ENCODE data around the gene CLIC4. TPM values are rescaled to one million over a fixed set of nuclear protein-coding genes. Genes with fewer than 3 reads are reported as not detected.

Gene CLIC4
- total and polyA plus RNA-seq, 3 experiments from 2014 or later = 0.18 to 13.2 (median 12.8) TPM

DNA sequence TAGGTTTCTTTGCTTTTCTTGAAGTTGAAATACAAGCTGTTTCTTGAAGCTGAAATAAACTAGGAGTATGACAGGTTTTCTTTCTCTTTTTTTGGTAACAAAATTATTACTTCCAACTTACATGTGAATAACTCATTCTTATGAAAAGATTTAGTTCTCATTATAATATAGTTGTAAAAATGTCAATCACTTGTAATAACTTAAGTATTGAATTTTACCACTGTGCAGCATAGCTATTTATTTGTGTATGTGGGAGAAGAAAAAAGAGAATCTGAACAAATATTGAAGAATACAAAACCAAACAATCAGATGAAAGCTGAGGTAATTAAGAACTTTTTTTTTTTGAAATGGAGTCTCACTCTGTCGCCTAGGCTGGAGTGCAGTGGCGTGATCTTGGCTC, 11.1 kb downstream of the CLIC4 start:
- no peaks in the 10 kb centered on the region for H3K9me3 Mint-ChIP-seq
- Histone ChIP-seq H3K9me3 (ENCODE audit: low read length) (no peaks in the 10 kb centered on the region), H3K4me1 (ENCODE audit: insufficient read depth, low read length) (no peaks in the 10 kb centered on the region), H3K36me3 (ENCODE audit: insufficient read depth, low read length) (no peaks in the 10 kb centered on the region), H3K27me3 (ENCODE audit: insufficient read depth, low read length, poor library complexity, severe bottlenecking) (no peaks in the 10 kb centered on the region), H3K4me3 (ENCODE audit: low read length) (no peak overlapping the region), H3K27ac (ENCODE audit: low read depth, low read length) (no peak overlapping the region)
- no peak overlapping the region for H3K4me3 Mint-ChIP-seq
- no peaks in the 10 kb centered on the region for H3K4me1 Mint-ChIP-seq
- CTCF ChIA-PET = no interaction called here
- POLR2A ChIA-PET = no interaction called here
- H3K36me3 Mint-ChIP-seq = no peaks in the 10 kb centered on the region
- peaks cover 3 to 14% of the 10 kb centered on the region in 2 donors for H3K27me3 Mint-ChIP-seq
- no peak overlapping the region for H3K27ac Mint-ChIP-seq
- no peak for DNase-seq

DNA sequence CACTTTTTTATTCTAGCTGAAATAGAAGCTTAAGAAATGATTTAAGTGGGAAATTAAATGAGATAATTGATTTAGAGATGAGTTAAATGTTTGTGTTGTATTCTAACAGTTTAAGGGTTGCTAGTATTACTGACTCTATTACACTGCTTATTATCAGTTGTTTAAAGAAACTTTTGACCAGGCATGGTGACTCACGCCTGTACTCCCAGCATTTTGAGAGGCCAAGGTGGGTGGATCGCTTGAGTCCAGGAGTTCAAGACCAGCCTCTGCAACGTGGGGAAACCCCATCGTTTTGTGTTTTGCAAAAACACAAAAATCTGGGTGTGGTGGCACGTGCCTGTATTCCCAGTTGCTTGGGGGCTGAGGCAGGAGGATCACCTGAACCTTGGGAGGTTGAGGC, 14.2 kb downstream of the CLIC4 start:
- no peaks in the 10 kb centered on the region for H3K9me3 ChIP-seq (ENCODE audit: low read length)
- no peak overlapping the region for H3K4me3 ChIP-seq (ENCODE audit: low read length)
- H3K4me1 Mint-ChIP-seq = no peaks in the 10 kb centered on the region
- H3K27me3 ChIP-seq (ENCODE audit: insufficient read depth, low read length, poor library complexity, severe bottlenecking) = no peaks in the 10 kb centered on the region
- H3K9me3 Mint-ChIP-seq = no peaks in the 10 kb centered on the region
- H3K36me3 Mint-ChIP-seq = no peaks in the 10 kb centered on the region
- H3K27me3 Mint-ChIP-seq = peaks cover 1 to 9% of the 10 kb centered on the region in 2 donors
- H3K36me3 ChIP-seq (ENCODE audit: insufficient read depth, low read length) = no peaks in the 10 kb centered on the region
- DNase-seq = no peak
- no peak overlapping the region for H3K27ac Mint-ChIP-seq
- H3K4me3 Mint-ChIP-seq = no peak overlapping the region
- H3K4me1 ChIP-seq (ENCODE audit: insufficient read depth, low read length) = no peaks in the 10 kb centered on the region
- ChIA-PET POLR2A (no interaction called here), CTCF (no interaction called here)
- no peak overlapping the region for H3K27ac ChIP-seq (ENCODE audit: low read depth, low read length)

DNA sequence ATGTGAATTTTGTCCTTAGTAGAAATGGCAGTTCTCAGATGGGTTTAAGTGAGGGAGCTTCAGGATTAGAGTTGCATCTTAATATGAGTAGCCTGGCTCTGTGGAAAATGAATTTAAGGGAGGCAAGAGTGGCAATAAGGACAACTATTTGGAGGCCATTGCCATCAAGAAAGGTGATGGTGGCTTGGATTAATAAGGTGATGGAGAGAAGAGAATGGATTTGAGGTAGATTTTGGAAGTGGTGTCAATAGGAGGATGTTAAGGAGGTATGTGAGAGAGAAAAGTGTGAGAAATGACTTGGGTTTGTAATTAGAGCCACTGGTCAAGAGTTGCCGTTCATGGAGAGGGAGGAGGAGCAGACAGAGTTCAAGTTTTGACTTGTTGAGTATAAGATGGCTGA, 16.3 kb downstream of the CLIC4 start:
- H3K4me1 Mint-ChIP-seq = no peaks in the 10 kb centered on the region
- no peak overlapping the region for H3K27ac Mint-ChIP-seq
- H3K36me3 Mint-ChIP-seq = no peaks in the 10 kb centered on the region
- no peak for DNase-seq
- POLR2A ChIA-PET = no interaction called here
- CTCF ChIA-PET = interaction anchor here (1.3 kb wide), 1 partner anchor 17 kb away, joined by 3 read pairs; no protein-coding TSS in a partner anchor
- no peaks in the 10 kb centered on the region for H3K4me1 ChIP-seq (ENCODE audit: insufficient read depth, low read length)
- H3K9me3 ChIP-seq (ENCODE audit: low read length) = no peaks in the 10 kb centered on the region
- no peak overlapping the region for H3K4me3 ChIP-seq (ENCODE audit: low read length)
- H3K9me3 Mint-ChIP-seq = no peaks in the 10 kb centered on the region
- H3K27ac ChIP-seq (ENCODE audit: low read depth, low read length) = no peak overlapping the region
- no peak overlapping the region for H3K4me3 Mint-ChIP-seq
- H3K27me3 ChIP-seq (ENCODE audit: insufficient read depth, low read length, poor library complexity, severe bottlenecking) = no peaks in the 10 kb centered on the region
- H3K36me3 ChIP-seq (ENCODE audit: insufficient read depth, low read length) = no peaks in the 10 kb centered on the region
- peaks cover 1 to 14% of the 10 kb centered on the region in 2 donors for H3K27me3 Mint-ChIP-seq

DNA sequence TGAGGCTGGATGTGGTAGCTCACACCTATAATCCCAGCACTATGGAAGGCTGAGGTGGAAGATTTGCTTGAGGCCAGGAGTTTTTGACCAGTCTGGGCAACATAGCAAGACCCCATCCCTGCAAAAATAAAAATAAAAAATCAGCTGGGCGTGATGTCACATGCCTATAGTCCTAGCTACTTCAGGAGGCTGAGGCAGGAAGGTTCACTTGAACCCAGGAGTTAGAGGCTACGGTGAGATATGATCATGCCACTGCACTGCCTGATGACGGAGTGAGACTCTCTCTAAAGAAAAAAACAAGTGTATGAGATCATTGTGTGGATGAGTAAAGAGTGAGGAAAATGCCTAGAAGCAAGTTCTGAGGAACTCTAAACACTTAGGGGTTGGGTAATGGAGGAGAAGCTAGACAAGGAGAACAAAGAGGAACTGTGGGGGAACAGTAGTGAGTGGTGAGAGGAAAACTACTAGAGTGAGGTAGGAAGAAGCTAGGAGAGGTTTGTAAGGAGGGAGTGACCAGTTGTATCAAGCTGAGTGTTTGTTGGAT, 17.0 kb downstream of the CLIC4 start:
- H3K36me3 ChIP-seq (ENCODE audit: insufficient read depth, low read length) = no peaks in the 10 kb centered on the region
- no peaks in the 10 kb centered on the region for H3K4me1 Mint-ChIP-seq
- H3K4me3 Mint-ChIP-seq = no peak overlapping the region
- no peaks in the 10 kb centered on the region for H3K9me3 ChIP-seq (ENCODE audit: low read length)
- DNase-seq = no peak
- POLR2A ChIA-PET = no interaction called here
- H3K27ac ChIP-seq (ENCODE audit: low read depth, low read length) = peak overlapping the region; percentile 3
- no peaks in the 10 kb centered on the region for H3K36me3 Mint-ChIP-seq
- CTCF ChIA-PET = interaction anchor here (1.3 kb wide), 1 partner anchor 18 kb away, joined by 3 read pairs; no protein-coding TSS in a partner anchor
- no peak overlapping the region for H3K27ac Mint-ChIP-seq
- H3K27me3 Mint-ChIP-seq = peaks cover 1 to 14% of the 10 kb centered on the region in 2 donors
- H3K4me1 ChIP-seq (ENCODE audit: insufficient read depth, low read length) = no peaks in the 10 kb centered on the region
- no peaks in the 10 kb centered on the region for H3K9me3 Mint-ChIP-seq
- H3K4me3 ChIP-seq (ENCODE audit: low read length) = no peak overlapping the region
- H3K27me3 ChIP-seq (ENCODE audit: insufficient read depth, low read length, poor library complexity, severe bottlenecking) = no peaks in the 10 kb centered on the region

DNA sequence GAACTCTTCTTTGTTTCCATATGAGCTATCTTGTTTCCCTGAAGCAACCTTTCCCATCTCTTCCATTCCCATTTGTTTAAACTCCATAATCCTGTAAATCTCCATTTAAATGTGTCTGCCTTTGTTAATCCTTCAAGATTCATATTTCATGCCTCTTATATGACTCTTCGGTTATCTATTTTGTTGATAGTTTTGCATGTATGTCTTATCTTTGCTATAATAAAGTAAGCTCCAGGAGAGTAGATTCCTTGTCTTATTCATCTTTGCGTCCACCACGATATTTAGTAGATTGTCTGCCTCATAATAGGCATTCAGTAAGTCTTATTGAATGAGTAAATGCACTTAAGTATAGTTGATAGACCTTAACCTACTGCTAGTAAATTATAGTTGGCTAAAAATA, 18.4 kb downstream of the CLIC4 start:
- POLR2A ChIA-PET = no interaction called here

DNA sequence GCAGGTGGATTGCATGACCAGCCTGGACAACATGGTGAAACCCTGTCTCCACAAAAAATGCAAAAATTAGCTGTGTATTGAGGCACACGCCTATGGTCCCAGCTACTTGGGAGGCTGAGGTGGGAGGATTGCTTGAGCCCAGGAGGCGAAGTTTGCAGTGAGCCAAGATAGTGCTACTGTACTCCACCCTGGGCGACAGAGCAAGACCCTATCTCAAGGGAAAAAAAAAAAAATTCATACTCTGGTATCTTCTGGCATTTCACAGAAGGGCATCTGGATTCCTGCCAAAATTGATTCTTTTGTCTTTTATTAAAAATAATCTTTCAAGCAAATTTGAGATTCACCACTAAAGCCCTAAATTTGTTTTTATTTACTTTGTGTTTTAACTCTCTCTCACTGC, 19.2 kb downstream of the CLIC4 start:
- peak overlapping the region; percentile 44 for H3K27ac ChIP-seq (ENCODE audit: low read depth, low read length)
- Mint-ChIP-seq H3K27ac (no peak overlapping the region), H3K9me3 (no peaks in the 10 kb centered on the region), H3K36me3 (no peaks in the 10 kb centered on the region), H3K4me3 (no peak overlapping the region), H3K27me3 (peaks cover 8 to 9% of the 10 kb centered on the region in 2 donors), H3K4me1 (no peaks in the 10 kb centered on the region)
- no peak for DNase-seq
- H3K27me3 ChIP-seq (ENCODE audit: insufficient read depth, low read length, poor library complexity, severe bottlenecking) = no peaks in the 10 kb centered on the region
- CTCF ChIA-PET = no interaction called here
- H3K36me3 ChIP-seq (ENCODE audit: insufficient read depth, low read length) = no peaks in the 10 kb centered on the region
- no peak overlapping the region for H3K4me3 ChIP-seq (ENCODE audit: low read length)
- POLR2A ChIA-PET = no interaction called here
- no peaks in the 10 kb centered on the region for H3K4me1 ChIP-seq (ENCODE audit: insufficient read depth, low read length)
- no peaks in the 10 kb centered on the region for H3K9me3 ChIP-seq (ENCODE audit: low read length)

More for the DNA sequence above, 18.4 kb downstream of the CLIC4 start:
- no peaks in the 10 kb centered on the region for H3K36me3 Mint-ChIP-seq
- H3K27ac Mint-ChIP-seq = no peak overlapping the region
- peaks cover 8 to 14% of the 10 kb centered on the region in 2 donors for H3K27me3 Mint-ChIP-seq
- no peak overlapping the region for H3K4me3 ChIP-seq (ENCODE audit: low read length)
- CTCF ChIA-PET = no interaction called here
- DNase-seq = no peak
- H3K27ac ChIP-seq (ENCODE audit: low read depth, low read length) = no peak overlapping the region
- H3K4me3 Mint-ChIP-seq = no peak overlapping the region
- H3K4me1 ChIP-seq (ENCODE audit: insufficient read depth, low read length) = no peaks in the 10 kb centered on the region
- H3K9me3 ChIP-seq (ENCODE audit: low read length) = no peaks in the 10 kb centered on the region
- H3K4me1 Mint-ChIP-seq = no peaks in the 10 kb centered on the region
- no peaks in the 10 kb centered on the region for H3K36me3 ChIP-seq (ENCODE audit: insufficient read depth, low read length)
- H3K9me3 Mint-ChIP-seq = no peaks in the 10 kb centered on the region
- H3K27me3 ChIP-seq (ENCODE audit: insufficient read depth, low read length, poor library complexity, severe bottlenecking) = no peaks in the 10 kb centered on the region

DNA sequence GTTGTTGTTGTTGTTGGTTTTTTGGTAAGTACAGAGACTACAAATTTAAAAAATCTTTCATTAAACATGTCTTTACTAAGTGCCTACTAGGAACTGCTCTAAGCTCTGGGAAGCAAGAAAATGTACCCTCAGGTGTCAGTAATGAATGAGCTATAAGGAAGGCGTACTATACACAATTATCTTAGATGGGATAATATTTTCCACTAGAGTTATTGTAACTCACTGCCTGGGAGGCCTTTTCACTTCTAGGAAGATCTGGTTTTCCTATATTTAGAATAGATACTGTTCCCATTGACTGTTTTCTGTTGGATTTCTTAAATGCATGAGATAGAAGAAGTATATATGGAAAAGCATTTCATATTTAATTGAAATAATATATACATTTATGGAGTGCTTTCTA, 19.6 kb downstream of the CLIC4 start:
- DNase-seq = no peak
- CTCF ChIA-PET = no interaction called here

DNA sequence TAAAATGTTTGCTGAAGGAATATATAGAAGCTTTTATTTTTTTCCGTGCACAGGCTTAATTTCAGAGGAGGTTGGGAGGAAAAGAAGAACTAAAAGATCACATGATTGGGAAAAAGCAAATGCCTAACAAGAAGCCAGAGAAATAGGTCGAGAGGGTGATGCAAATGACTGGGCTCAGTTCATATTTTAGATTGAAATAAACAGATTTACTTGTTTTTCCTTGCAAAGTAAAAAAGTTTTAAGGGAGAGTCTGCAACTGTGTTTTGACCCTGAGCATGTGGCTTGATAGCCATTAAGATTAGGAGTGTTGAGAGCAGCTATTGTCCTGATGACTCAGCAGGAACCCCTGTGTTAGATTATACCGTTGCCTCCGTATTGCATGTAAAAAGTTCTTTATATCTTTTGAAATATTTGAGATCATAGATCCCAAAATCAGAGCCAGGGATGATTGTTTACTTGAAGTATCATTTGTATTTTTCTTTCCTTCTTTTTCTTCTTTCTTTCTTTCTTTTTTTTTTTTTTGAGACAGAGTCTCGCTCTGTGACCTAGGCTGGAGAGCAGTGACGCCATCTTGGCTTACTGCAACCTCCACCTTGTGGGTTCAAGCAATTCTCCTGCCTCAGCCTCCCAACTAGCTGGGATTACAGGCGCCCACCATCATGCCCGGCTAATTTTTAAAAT, 20.2 kb downstream of the CLIC4 start:
- Histone ChIP-seq H3K36me3 (ENCODE audit: insufficient read depth, low read length) (no peaks in the 10 kb centered on the region), H3K9me3 (ENCODE audit: low read length) (no peaks in the 10 kb centered on the region), H3K27ac (ENCODE audit: low read depth, low read length) (peak overlapping the region; percentile 44), H3K4me1 (ENCODE audit: insufficient read depth, low read length) (no peaks in the 10 kb centered on the region), H3K27me3 (ENCODE audit: insufficient read depth, low read length, poor library complexity, severe bottlenecking) (no peaks in the 10 kb centered on the region), H3K4me3 (ENCODE audit: low read length) (no peak overlapping the region)
- no peak for DNase-seq
- H3K9me3 Mint-ChIP-seq = no peaks in the 10 kb centered on the region
- ChIA-PET POLR2A (no interaction called here), CTCF (no interaction called here)
- H3K4me1 Mint-ChIP-seq = no peaks in the 10 kb centered on the region
- peaks cover 8 to 9% of the 10 kb centered on the region in 2 donors for H3K27me3 Mint-ChIP-seq
- H3K27ac Mint-ChIP-seq = no peak overlapping the region
- no peak overlapping the region for H3K4me3 Mint-ChIP-seq
- H3K36me3 Mint-ChIP-seq = no peaks in the 10 kb centered on the region

More for the DNA sequence above, 19.6 kb downstream of the CLIC4 start:
- Mint-ChIP-seq H3K36me3 (no peaks in the 10 kb centered on the region), H3K27ac (no peak overlapping the region), H3K9me3 (no peaks in the 10 kb centered on the region), H3K27me3 (peaks cover 8 to 9% of the 10 kb centered on the region in 2 donors), H3K4me3 (no peak overlapping the region), H3K4me1 (no peaks in the 10 kb centered on the region)
- H3K9me3 ChIP-seq (ENCODE audit: low read length) = no peaks in the 10 kb centered on the region
- POLR2A ChIA-PET = no interaction called here
- H3K36me3 ChIP-seq (ENCODE audit: insufficient read depth, low read length) = no peaks in the 10 kb centered on the region
- peak overlapping the region; percentile 44 for H3K27ac ChIP-seq (ENCODE audit: low read depth, low read length)
- H3K27me3 ChIP-seq (ENCODE audit: insufficient read depth, low read length, poor library complexity, severe bottlenecking) = no peaks in the 10 kb centered on the region
- H3K4me1 ChIP-seq (ENCODE audit: insufficient read depth, low read length) = no peaks in the 10 kb centered on the region
- no peak overlapping the region for H3K4me3 ChIP-seq (ENCODE audit: low read length)

Measured in CD8-positive, alpha-beta memory T cell (primary cell).